ENCODE results near the gene RASSF1.

RASSF1 gene

GRCh38 chr3:50321336-50322114, 19.1 kb downstream of the RASSF1 start:
- DNase-seq (ENCODE audit: low read depth): no peak
- peak overlapping the region; percentile 61 for H3K4me3 ChIP-seq (ENCODE audit: control insufficient read depth, low read depth, low read length)
- TF ChIP-seq CTCF (IDR thresholded peaks at IDR 0.05; ENCODE audit: control insufficient read depth, insufficient read depth, low read depth, low read length, missing control alignments): peak; percentile 34

GRCh38 chr3:50320853-50321335, 19.7 kb downstream of the RASSF1 start:
- no peak for DNase-seq (ENCODE audit: low read depth)
- no peak for TF ChIP-seq CTCF (IDR thresholded peaks at IDR 0.05; ENCODE audit: control insufficient read depth, insufficient read depth, low read depth, low read length, missing control alignments)
- H3K4me3 ChIP-seq (ENCODE audit: control insufficient read depth, low read depth, low read length): peak overlapping the region; percentile 61

GRCh38 chr3:50319894-50320625, 20.6 kb downstream of the RASSF1 start:
- H3K4me3 ChIP-seq (ENCODE audit: control insufficient read depth, low read depth, low read length): peak overlapping the region; percentile 61
- DNase-seq (ENCODE audit: low read depth): no peak
- TF ChIP-seq CTCF (IDR thresholded peaks at IDR 0.05; ENCODE audit: control insufficient read depth, insufficient read depth, low read depth, low read length, missing control alignments): no peak

- no peak for DNase-seq (ENCODE audit: low read depth)
- no peak for TF ChIP-seq CTCF (IDR thresholded peaks at IDR 0.05; ENCODE audit: control insufficient read depth, insufficient read depth, low read depth, low read length, missing control alignments)
- H3K4me3 ChIP-seq (ENCODE audit: control insufficient read depth, low read depth, low read length): no peak overlapping the region
Measured at GRCh38 chr3:50319181-50319893, 21.3 kb downstream of the RASSF1 start.

GRCh38 chr3:50318615-50319014, 22.0 kb downstream of the RASSF1 start:
- no peak overlapping the region for H3K4me3 ChIP-seq (ENCODE audit: control insufficient read depth, low read depth, low read length)
- no peak for TF ChIP-seq CTCF (IDR thresholded peaks at IDR 0.05; ENCODE audit: control insufficient read depth, insufficient read depth, low read depth, low read length, missing control alignments)
- DNase-seq (ENCODE audit: low read depth): no peak

- no peak overlapping the region for H3K4me3 ChIP-seq (ENCODE audit: control insufficient read depth, low read depth, low read length)
- no peak for TF ChIP-seq CTCF (IDR thresholded peaks at IDR 0.05; ENCODE audit: control insufficient read depth, insufficient read depth, low read depth, low read length, missing control alignments)
- no peak for DNase-seq (ENCODE audit: low read depth)
Measured at GRCh38 chr3:50318163-50318562, 22.5 kb downstream of the RASSF1 start.
